Hindlimb muscle (tissue), 1 donor: ENCODE data around the gene ASPSCR1. TPM values are rescaled to one million over a fixed set of nuclear protein-coding genes. Genes with fewer than 3 reads are reported as not detected.
"Not testable (repeated sequence)": the region's sequence is repeated elsewhere in the genome, so short reads cannot be mapped to it uniquely, and the experiment has no call there.

Source experiments
- DNase-seq: peaks from one replicate; pipeline ENCODE4 v3.0.0-alpha.2; 2013
- polyA plus RNA-seq: library from polyadenylated mRNA; unstranded; fragments of 120-200 nt; gene quantifications from one replicate; pipeline ENCODE4 v1.2.1, GENCODE V29; 2013; ENCODE audit not compliant: insufficient read length

ASPSCR1 gene
- polyA plus RNA-seq, 1 donor: 30.0 TPM

GRCh38 chr17:82025401-82026107 is 48.1 kb downstream of the ASPSCR1 start:
- DNase-seq: no peak

- DNase-seq: no peak
Measured at GRCh38 chr17:82028246-82028645, 50.8 kb downstream of the ASPSCR1 start.

GRCh38 chr17:82028966-82029365 is 51.5 kb downstream of the ASPSCR1 start:
- no peak for DNase-seq

GRCh38 chr17:82029391-82029790 is 52.0 kb downstream of the ASPSCR1 start:
- DNase-seq: no peak

- no peak for DNase-seq
Measured at GRCh38 chr17:82029990-82030469, 52.6 kb downstream of the ASPSCR1 start.

- DNase-seq: peak; percentile 89
Measured at GRCh38 chr17:82030470-82031302, 53.3 kb downstream of the ASPSCR1 start.

- DNase-seq: no peak
Measured at GRCh38 chr17:82031303-82031884, 54.0 kb downstream of the ASPSCR1 start, which contains the start of gene RAC3. RAC3 (plus strand) TSS chr17:82031678; CDS start chr17:82031762, 84 bp downstream.

- no peak for DNase-seq
Measured at GRCh38 chr17:82031885-82032627, 54.6 kb downstream of the ASPSCR1 start.

GRCh38 chr17:82033359-82034085 is 56.1 kb downstream of the ASPSCR1 start:
- DNase-seq: no peak

GRCh38 chr17:82034371-82035011 is 57.1 kb downstream of the ASPSCR1 start:
- DNase-seq: no peak

- no peak for DNase-seq
Measured at GRCh38 chr17:82035488-82035887, 58.1 kb downstream of the ASPSCR1 start.

GRCh38 chr17:82035956-82036633 is 58.7 kb downstream of the ASPSCR1 start:
- no peak for DNase-seq

- DNase-seq: no peak
Measured at GRCh38 chr17:82036634-82037091, 59.2 kb downstream of the ASPSCR1 start.

- peak; percentile 94 for DNase-seq
Measured at GRCh38 chr17:82037092-82037888, 59.9 kb downstream of the ASPSCR1 start, which contains the start of gene DCXR. DCXR (minus strand) TSS chr17:82037697; CDS start chr17:82037682, 15 bp downstream.

- DNase-seq: no peak
Measured at GRCh38 chr17:82037889-82038195, 60.4 kb downstream of the ASPSCR1 start.

- DNase-seq: not testable (repeated sequence)
Measured at GRCh38 chr17:82038796-82039409, 61.5 kb downstream of the ASPSCR1 start.

GRCh38 chr17:82039695-82040299 is 62.4 kb downstream of the ASPSCR1 start:
- no peak for DNase-seq

GRCh38 chr17:82041144-82041814 is 63.9 kb downstream of the ASPSCR1 start:
- DNase-seq: no peak
